ENCODE results near the gene ABCA1.

- TF ChIP-seq CTCF (optimal IDR thresholded peaks at IDR 0.05 in 1 of 3, IDR thresholded peaks at IDR 0.05 in 1 of 3, conservative IDR thresholded peaks at IDR 0.05 in 1 of 3; ENCODE audit: extremely low read depth in 1 of 3, insufficient read depth in 2 of 3, low read length in 3 of 3) (no peak), EZH2 (IDR thresholded peaks at IDR 0.05; ENCODE audit: low read length) (no peak)
These were observed 16.9 kb upstream of the ABCA1 start for GRCh38 chr9:104944871-104945270.

Data from keratinocyte (primary cell).